C4-2B (cell line): ENCODE measurements around the gene CKB.

ENCODE experiments used
- CTCF ChIP-seq: fragments of 450-650 bp; conservative IDR thresholded peaks from 2 replicates; pipeline ENCODE4 v1.5.1; 2017; ENCODE audit warnings: mild to moderate bottlenecking
- ZFX ChIP-seq: fragments of 450-650 bp; IDR thresholded peaks from 2 replicates; pipeline ENCODE4 v1.6.1; 2017

GRCh38 chr14:103526247-103526913, 3.8 kb upstream of the CKB start:
- TF ChIP-seq CTCF (no peak), ZFX (no peak)
